HepG2 (cell line): ENCODE results near the gene ABHD2.

Experiments
- KLF6 ChIP-seq: IDR thresholded peaks from 2 replicates; pipeline ENCODE4 v1.8.0; 2016; ENCODE audit warnings: missing biosample characterization, missing genetic modification reagents
- MEF2D ChIP-seq: sonication (generic); formaldehyde crosslinking; IDR thresholded peaks from 2 replicates; pipeline ENCODE4 v1.5.1; 2020; ENCODE audit warnings: mild to moderate bottlenecking, missing genetic modification reagents
- NFIC ChIP-seq: IDR thresholded peaks from 2 replicates; pipeline ENCODE4 v1.6.1; 2012; ENCODE audit warnings: mild to moderate bottlenecking, low read length, inconsistent platforms
- NR3C1 ChIP-seq: sonication (generic); formaldehyde crosslinking; IDR thresholded peaks from 2 replicates; pipeline ENCODE4 v1.4.0; 2020; ENCODE audit warnings: missing genetic modification reagents
- SP2 ChIP-seq: sonication (generic); formaldehyde crosslinking; IDR thresholded peaks from 2 replicates; pipeline ENCODE4 v1.5.1; 2020; ENCODE audit warnings: mild to moderate bottlenecking, missing genetic modification reagents
- TAF1 ChIP-seq: sonication (generic); formaldehyde crosslinking; IDR thresholded peaks from 2 replicates; pipeline ENCODE4 v1.4.0; 2020; ENCODE audit warnings: missing genetic modification reagents

- TF ChIP-seq TAF1 (CRISPR knock-in tag) (no peak), MEF2D (CRISPR knock-in tag) (no peak), SP2 (CRISPR knock-in tag) (no peak), KLF6 (no peak), NFIC (no peak), NR3C1 (CRISPR knock-in tag) (no peak)
These were observed 120.8 kb downstream of the ABHD2 start for GRCh38 chr15:89209057-89209456.
